ENCODE data around the gene PPFIA2. TPM values are rescaled to one million over a fixed set of nuclear protein-coding genes. Genes with fewer than 3 reads are reported as not detected.
"Not testable (repeated sequence)": the region's sequence is repeated elsewhere in the genome, so short reads cannot be mapped to it uniquely, and the experiment has no call there.

Gene PPFIA2
- total RNA-seq, 3 donors from 2014 or later: 1.1 to 2.9 (median 2.6) TPM

GRCh38 chr12:81216739-81217138, 542.4 kb downstream of the PPFIA2 start:
- no peaks in the 10 kb centered on the region for H3K36me3 ChIP-seq (ENCODE audit: low read depth)
- ATAC-seq (no peak), DNase-seq (no peak)
- no peaks in the 10 kb centered on the region for H3K4me1 ChIP-seq (ENCODE audit: low read depth)
- no peak overlapping the region for H3K4me3 ChIP-seq
- TF ChIP-seq CTCF (IDR thresholded peaks at IDR 0.05): no peak
- intact Hi-C loops (cut with DNase I, micrococcal nuclease): no loop called here
- H3K9me3 ChIP-seq: no peaks in the 10 kb centered on the region

GRCh38 chr12:81212996-81213696, 546.0 kb downstream of the PPFIA2 start:
- Histone ChIP-seq H3K4me3 (no peak overlapping the region), H3K36me3 (ENCODE audit: low read depth) (no peaks in the 10 kb centered on the region), H3K4me1 (ENCODE audit: low read depth) (no peaks in the 10 kb centered on the region), H3K9me3 (no peaks in the 10 kb centered on the region)
- no peak for ATAC-seq
- intact Hi-C loops (cut with DNase I, micrococcal nuclease): no loop called here
- no peak for TF ChIP-seq CTCF (IDR thresholded peaks at IDR 0.05)
- no peak for DNase-seq

GRCh38 chr12:81211306-81211705, 547.8 kb downstream of the PPFIA2 start:
- ATAC-seq (no peak), DNase-seq (no peak)
- H3K9me3 ChIP-seq: no peaks in the 10 kb centered on the region
- no peak overlapping the region for H3K4me3 ChIP-seq
- intact Hi-C loops (cut with DNase I, micrococcal nuclease): no loop called here
- H3K4me1 ChIP-seq (ENCODE audit: low read depth): no peaks in the 10 kb centered on the region
- no peaks in the 10 kb centered on the region for H3K36me3 ChIP-seq (ENCODE audit: low read depth)
- TF ChIP-seq CTCF (IDR thresholded peaks at IDR 0.05): no peak

GRCh38 chr12:81209772-81210225, 549.4 kb downstream of the PPFIA2 start:
- H3K4me1 ChIP-seq (ENCODE audit: low read depth); H3K4me3 ChIP-seq; intact Hi-C loops (cut with DNase I, micrococcal nuclease); H3K36me3 ChIP-seq (ENCODE audit: low read depth); H3K9me3 ChIP-seq: not testable (repeated sequence)
- ATAC-seq (peak; percentile 26), DNase-seq (peak in 1 of 3 donors; percentile 17)

GRCh38 chr12:81209012-81209411, 550.1 kb downstream of the PPFIA2 start:
- ATAC-seq (no peak), DNase-seq (no peak)
- intact Hi-C loops (cut with DNase I, micrococcal nuclease): no loop called here
- H3K4me1 ChIP-seq (ENCODE audit: low read depth): peaks cover 8% of the 10 kb centered on the region
- H3K36me3 ChIP-seq (ENCODE audit: low read depth): no peaks in the 10 kb centered on the region
- H3K9me3 ChIP-seq: no peaks in the 10 kb centered on the region
- H3K4me3 ChIP-seq: no peak overlapping the region
- no peak for TF ChIP-seq CTCF (IDR thresholded peaks at IDR 0.05)

- ATAC-seq: peak; percentile 74
- peak in 2 of 3 donors; percentile 41 to 66 for DNase-seq
- intact Hi-C loops (cut with DNase I, micrococcal nuclease): no loop called here
- TF ChIP-seq CTCF (IDR thresholded peaks at IDR 0.05): no peak
- Histone ChIP-seq H3K4me3 (no peak overlapping the region), H3K9me3 (no peaks in the 10 kb centered on the region), H3K36me3 (ENCODE audit: low read depth) (no peaks in the 10 kb centered on the region), H3K4me1 (ENCODE audit: low read depth) (peaks cover 12% of the 10 kb centered on the region)
Observed at GRCh38 chr12:81208187-81208911, 550.8 kb downstream of the PPFIA2 start.

Data from mucosa of descending colon (tissue), 3 donors.